HEK293T (cell line): ENCODE results near the gene ACSF3.

Experiments used
- FOXA1 ChIP-seq: fragments of 450-650 bp; IDR thresholded peaks from 2 replicates; pipeline ENCODE4 v1.6.1; 2016; ENCODE audit warnings: mild to moderate bottlenecking
- FOXK2 ChIP-seq: fragments of 450-650 bp; IDR thresholded peaks from 2 replicates; pipeline ENCODE4 v1.6.1; 2016; ENCODE audit warnings: mild to moderate bottlenecking
- FOXM1 ChIP-seq: fragments of 450-650 bp; IDR thresholded peaks from 2 replicates; pipeline ENCODE4 v1.6.1; 2017; ENCODE audit warnings: mild to moderate bottlenecking, borderline replicate concordance
- L3MBTL2 ChIP-seq: fragments of 450-650 bp; conservative IDR thresholded peaks from 2 replicates; pipeline ENCODE4 v1.6.1; 2016; ENCODE audit warnings: mild to moderate bottlenecking
- NFRKB ChIP-seq: fragments of 450-650 bp; IDR thresholded peaks from 2 replicates; pipeline ENCODE4 v1.6.1; 2016; ENCODE audit warnings: mild to moderate bottlenecking, moderate library complexity
- PKNOX1 ChIP-seq: fragments of 450-650 bp; IDR thresholded peaks from 2 replicates; pipeline ENCODE4 v1.6.1; 2016
- SP1 ChIP-seq: fragments of 450-650 bp; IDR thresholded peaks from 2 replicates; pipeline ENCODE4 v1.6.1; 2017
- SUZ12 ChIP-seq: fragments of 450-650 bp; IDR thresholded peaks from 2 replicates; pipeline ENCODE4 v1.6.1; 2016; ENCODE audit warnings: mild to moderate bottlenecking
- TARDBP ChIP-seq: fragments of 450-650 bp; IDR thresholded peaks from 2 replicates; pipeline ENCODE4 v1.6.1; 2016

- no peak for TF ChIP-seq FOXA1
- no peak for TF ChIP-seq TARDBP
- no peak for TF ChIP-seq SP1
- no peak for TF ChIP-seq FOXM1
- TF ChIP-seq PKNOX1 = no peak
- no peak for TF ChIP-seq SUZ12
- no peak for TF ChIP-seq L3MBTL2
- no peak for TF ChIP-seq NFRKB
- no peak for TF ChIP-seq FOXK2
Observed at GRCh38 chr16:89123001-89123830, 29.6 kb downstream of the ACSF3 start.
